HepG2 (cell line): ENCODE data around the gene BRSK2. TPM values are rescaled to one million over a fixed set of nuclear protein-coding genes. Genes with fewer than 3 reads are reported as not detected.

Experiments
- ATAC-seq: fragments of 200-7000 bp; cut with Tn5 transposase; 3 replicates; pipeline ENCODE4 v1.9.1; 2020; ENCODE audit warnings: mild to moderate bottlenecking, moderate library complexity
- BruUV-seq: library from RNA; stranded (reverse); fragments of 400-500 nt; replicated peaks from 2 replicates; lab custom pipeline; 2021; lab: Mats Ljungman, UMichigan
- CTCF ChIA-PET: fragments of 300-600 bp; formaldehyde crosslinking; extraction: SDS; loops from one replicate; lab custom pipeline; 2021; ENCODE audit warnings: low total read pairs, inconsistent platforms, low intra/inter-chr PET ratio; lab: Yijun Ruan, JAX
- POLR2A ChIA-PET: fragments of 350-600 bp; sonication (Branson Sonifier 250); formaldehyde crosslinking; loops from one replicate; lab custom pipeline; 2020; ENCODE audit warnings: antibody characterized with exemption, inconsistent platforms; lab: Yijun Ruan, JAX
- DNase-seq: peaks from one replicate; pipeline ENCODE4 v3.0.0-alpha.2; 2015; ENCODE audit warnings: low spot score
- FAIRE-seq: peaks from 3 replicates; lab custom pipeline; 2011; peaks lifted over from hg19 to GRCh38; lab: Jason Lieb, UNC
- H2AFZ ChIP-seq: one replicate; pipeline ENCODE4 v1.6.1; 2011; ENCODE audit warnings: low read length, inconsistent platforms
- H3K27ac ChIP-seq: fragments of 300-600 bp; 3 replicates; pipeline ENCODE4 v1.8.0; 2011; ENCODE audit warnings: mixed run types, mild to moderate bottlenecking, mixed read lengths, low read length, inconsistent platforms; ENCODE audit not compliant: insufficient read depth; ENCODE audit errors: extremely low read length
- H3K27me3 ChIP-seq, 2 experiments: fragments of 200-600 bp in 1 of 2; 2 replicates in 1 of 2; 3 replicates in 1 of 2; pipeline versions ENCODE4 v1.6.0 to v1.8.0; 2011; ENCODE audit warnings: low read length in 2 of 2, mild to moderate bottlenecking in 2 of 2, moderate library complexity in 2 of 2, inconsistent platforms in 1 of 2; ENCODE audit not compliant: insufficient read depth in 2 of 2, control insufficient read depth in 1 of 2
- H3K36me3 ChIP-seq, 2 experiments: fragments of 200-600 bp in 1 of 2; replicated peaks in 1 of 2; 2 replicates in 1 of 2; 3 replicates in 1 of 2; pipeline versions ENCODE4 v1.5.1 to v1.8.0; 2011; ENCODE audit warnings: low read length in 2 of 2, inconsistent platforms in 1 of 2; ENCODE audit not compliant: insufficient read depth in 2 of 2, control insufficient read depth in 1 of 2
- H3K4me1 ChIP-seq: 2 replicates; pipeline ENCODE4 v1.5.1; 2012; ENCODE audit warnings: low read length, inconsistent platforms; ENCODE audit not compliant: insufficient read depth
- H3K4me2 ChIP-seq: 2 replicates; pipeline ENCODE4 v1.6.0; 2011; ENCODE audit warnings: low read depth, low read length, inconsistent platforms
- H3K4me3 ChIP-seq, 3 experiments: fragments of 200-600 bp in 1 of 3; sonication (generic), shearing (Covaris generic) in 1 of 3; replicated peaks in 1 of 3; 2 replicates each; pipeline ENCODE4 v1.5.1; 2011 to 2016; ENCODE audit warnings: low read length in 3 of 3, inconsistent platforms in 2 of 3, low read depth in 2 of 3, mild to moderate bottlenecking in 2 of 3, control low read depth in 1 of 3, mixed read lengths in 1 of 3; ENCODE audit not compliant: insufficient read depth in 1 of 3
- H3K79me2 ChIP-seq: one replicate; pipeline ENCODE4 v1.6.1; 2011; ENCODE audit warnings: low read length, inconsistent platforms; ENCODE audit not compliant: insufficient read depth
- H3K9ac ChIP-seq: 2 replicates; pipeline ENCODE4 v1.6.0; 2011; ENCODE audit warnings: mild to moderate bottlenecking, low read depth, low read length, inconsistent platforms; ENCODE audit not compliant: insufficient read depth
- H3K9me3 ChIP-seq: 2 replicates; pipeline ENCODE4 v1.5.1; 2012; ENCODE audit warnings: mild to moderate bottlenecking, low read length
- H4K20me1 ChIP-seq: 2 replicates; pipeline ENCODE4 v1.6.0; 2011; ENCODE audit warnings: inconsistent platforms, mild to moderate bottlenecking, low read length, moderate library complexity; ENCODE audit not compliant: insufficient read depth
- NR2F2 ChIP-seq: IDR thresholded peaks from 2 replicates; pipeline ENCODE4 v1.6.1; 2012; ENCODE audit warnings: low read depth, inconsistent platforms, borderline replicate concordance
- ZNF263 ChIP-seq: sonication (generic); formaldehyde crosslinking; IDR thresholded peaks from 2 replicates; pipeline ENCODE4 v1.4.0; 2020; ENCODE audit warnings: missing genetic modification reagents
- ZNF563 ChIP-seq: sonication (generic); formaldehyde crosslinking; IDR thresholded peaks from 2 replicates; pipeline ENCODE4 v1.8.0; 2022; ENCODE audit warnings: mild to moderate bottlenecking, moderate library complexity, missing genetic modification reagents
- WGBS: methylation state at CpG from one replicate; pipeline ENCODE4 v1.1.6; 2017; ENCODE audit warnings: low lambda C conversion rate; 5-methylcytosine and 5-hydroxymethylcytosine counted together
- in situ Hi-C: cut with HindIII; loops from 2 replicates; pipeline ENCODE4 v1.10.0; 2017; ENCODE audit warnings: low pct_unique_long_range_greater_than_20kb; ENCODE audit not compliant: extremely low pct_ligation_motif_present
- intact Hi-C: fragments of 100-400 bp; cut with micrococcal nuclease; formaldehyde crosslinking; loops from one replicate; pipeline ENCODE4 v1.10.0; 2022; ENCODE audit not compliant: unreplicated experiment
- polyA plus RNA-seq, 8 experiments: library from polyadenylated mRNA; depleted of rRNA in 3 of 8; stranded (reverse) in 7 of 8; unstranded in 1 of 8; fragments of >200 nt; fragmentation: Illumina TruSeq in 4 of 8; extraction: Trizol in 4 of 8; gene quantifications; 2 replicates each; pipeline versions ENCODE4 v1.2.1 to v1.2.3, GENCODE V29; 2011 to 2016; ENCODE audit warnings: low read depth in 4 of 8, missing spikeins in 1 of 8, mixed read lengths in 1 of 8; ENCODE audit not compliant: insufficient read depth in 1 of 8
- total RNA-seq, 5 experiments: library from RNA; depleted of rRNA; stranded (reverse); fragments of >200 nt; fragmentation: Illumina TruSeq; extraction: Trizol; gene quantifications; 2 replicates each; pipeline ENCODE4 v1.2.3, GENCODE V29; 2016; ENCODE audit warnings: low read depth in 1 of 5

The BRSK2 gene
- total and polyA plus RNA-seq, 2 of the 13 experiments (the other 11 are each of a cell fraction or from before 2014, with no cell fraction given), result 0.74 to 1.1 TPM

DNA sequence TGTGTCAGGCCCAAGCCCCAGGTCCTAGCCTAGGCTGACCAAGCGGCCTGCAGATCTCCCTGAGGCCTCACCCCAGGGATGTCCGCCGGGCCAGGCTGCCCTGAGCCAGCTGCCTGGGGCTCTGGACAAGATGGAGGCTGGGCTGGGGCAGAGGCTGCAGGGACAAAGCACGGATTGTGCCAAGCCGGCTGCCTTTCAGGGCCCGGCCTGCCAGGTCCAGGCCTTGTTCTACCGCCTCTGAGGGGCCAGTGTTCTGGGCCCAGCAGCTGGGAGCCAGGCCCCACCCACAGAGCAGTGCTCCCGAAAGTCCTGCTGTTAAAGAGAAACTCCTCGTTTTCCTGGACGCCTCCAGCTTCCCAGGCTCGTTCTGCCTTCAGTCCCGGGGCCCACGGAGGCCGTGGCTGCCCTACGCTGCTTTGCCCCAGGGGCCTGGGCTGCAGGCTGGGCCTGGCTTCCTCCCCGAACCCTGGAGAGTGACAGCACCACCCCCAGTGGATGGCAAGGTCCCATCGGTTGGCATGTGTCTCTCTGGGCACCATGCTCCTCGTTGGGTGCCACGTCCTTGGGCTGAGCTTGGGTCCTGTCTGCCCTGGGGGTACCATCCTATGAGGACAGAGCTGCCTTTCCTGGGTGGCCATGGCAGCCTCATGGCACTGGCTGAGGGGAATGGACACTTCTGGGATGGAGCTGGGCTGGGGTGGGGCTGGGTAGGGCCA lies 7.6 kb downstream of the BRSK2 start:
- H3K4me1 ChIP-seq, result no peaks in the 10 kb centered on the region
- POLR2A ChIA-PET, result no interaction called here

DNA sequence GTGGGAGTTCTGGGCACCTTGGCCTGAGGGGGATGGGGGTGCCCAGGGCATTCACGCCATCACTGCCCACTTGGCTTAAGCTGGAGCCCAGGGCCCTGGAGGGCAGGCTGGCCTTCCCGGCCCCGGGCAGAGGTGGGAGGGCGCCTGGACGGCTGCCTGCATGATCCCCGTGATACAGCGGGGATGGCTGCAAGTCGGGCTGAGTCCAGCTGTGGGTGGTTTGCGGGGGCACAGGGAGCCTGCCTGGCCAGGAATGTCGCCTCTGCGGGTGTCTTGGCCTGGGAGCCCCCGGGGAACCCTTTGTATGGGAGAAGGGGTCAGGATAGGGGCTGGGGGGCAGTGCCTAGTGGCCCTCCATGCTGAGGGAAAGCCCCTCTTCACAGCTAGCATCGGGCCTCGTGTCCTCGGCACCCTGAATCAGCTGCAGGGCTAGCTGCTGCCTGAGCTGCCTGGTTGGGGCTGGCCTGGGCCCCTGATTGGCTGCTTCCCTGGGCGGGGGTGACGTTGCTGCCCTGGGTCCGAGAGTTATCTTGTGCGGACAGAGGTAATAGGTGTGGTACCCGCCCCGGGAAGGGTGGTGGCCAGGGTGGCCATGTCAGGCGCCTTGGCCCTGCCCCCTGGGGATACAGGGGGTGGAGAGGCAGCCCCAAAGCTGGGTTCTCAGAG lies 8.3 kb downstream of the BRSK2 start:
- in situ Hi-C loops, result no loop called here
- H3K4me1 ChIP-seq, result no peaks in the 10 kb centered on the region
- peaks cover 18% of the 10 kb centered on the region; the same call in 1 of the 2 replicates for H4K20me1 ChIP-seq
- no peak for DNase-seq
- no peaks in the 10 kb centered on the region for H3K9me3 ChIP-seq
- no TSS peak for BruUV-seq
- no peak overlapping the region for H3K27ac ChIP-seq
- FAIRE-seq, result no peak
- peaks cover 19 to 66% of the 10 kb centered on the region in 2 experiments; a peak in 4 of 5 replicates for H3K27me3 ChIP-seq
- no peaks in the 10 kb centered on the region for H3K79me2 ChIP-seq
- no peak overlapping the region for H3K4me3 ChIP-seq
- CTCF ChIA-PET, result no interaction called here
- intact Hi-C loops, result no loop called here
- no peak for TF ChIP-seq ZNF563 (CRISPR knock-in tag)
- H2AFZ ChIP-seq, result no peak overlapping the region
- H3K9ac ChIP-seq, result no peak overlapping the region
- no CpG with 5 or more reads among the region's 22 CpGs for WGBS
- ATAC-seq, result no peak
- POLR2A ChIA-PET, result interaction anchor here (0.5 kb wide), 1 partner anchor 500 kb away, joined by 3 read pairs; no protein-coding TSS in a partner anchor
- no peak overlapping the region for H3K4me2 ChIP-seq
- H3K36me3 ChIP-seq, result no peaks in the 10 kb centered on the region

More for the DNA sequence above, 7.6 kb downstream of the BRSK2 start:
- H2AFZ ChIP-seq, result no peak overlapping the region
- no peaks in the 10 kb centered on the region for H3K36me3 ChIP-seq
- H3K27ac ChIP-seq, result no peak overlapping the region
- no TSS peak for BruUV-seq
- H3K79me2 ChIP-seq, result no peaks in the 10 kb centered on the region
- in situ Hi-C loops, result no loop called here
- CTCF ChIA-PET, result no interaction called here
- H3K27me3 ChIP-seq, result peaks cover 20 to 64% of the 10 kb centered on the region in 2 experiments; a peak in 4 of 5 replicates
- no peaks in the 10 kb centered on the region for H3K9me3 ChIP-seq
- peaks cover 17% of the 10 kb centered on the region; the same call in 1 of the 2 replicates for H4K20me1 ChIP-seq
- no peak overlapping the region for H3K9ac ChIP-seq
- no peak overlapping the region for H3K4me3 ChIP-seq
- H3K4me2 ChIP-seq, result no peak overlapping the region
- FAIRE-seq (no peak), ATAC-seq (no peak), DNase-seq (no peak)
- WGBS, result no CpG with 5 or more reads among the region's 19 CpGs
- 0 out of 2 replicates have a peak, but pooled peaks have one; percentile 39 for TF ChIP-seq ZNF263
- no peak for TF ChIP-seq NR2F2
- intact Hi-C loops, result no loop called here
